Esophagus squamous epithelium (tissue), 4 donors: ENCODE measurements around the gene REG1B.
"Not testable (repeated sequence)": the region's sequence is repeated elsewhere in the genome, so short reads cannot be mapped to it uniquely, and the experiment has no call there.

Source experiments
- POLR2A ChIP-seq, 4 donors: fragments of 450-650 bp; IDR thresholded peaks; one replicate each; pipeline ENCODE4 v1.6.1; 2017; ENCODE audit warnings: antibody characterized with exemption in 4 of 4, mild to moderate bottlenecking in 4 of 4, moderate library complexity in 3 of 4
- TF ChIP-seq, protein P1 (sequence below), 6 experiments: fragments of 450-650 bp in 4 of 6; fragments of 200-600 bp in 2 of 6; sonication (generic) in 2 of 6; IDR thresholded peaks; one replicate each; pipeline ENCODE4 v1.5.1; 2016 to 2019; ENCODE audit warnings: antibody characterized with exemption in 6 of 6, mild to moderate bottlenecking in 4 of 6, moderate library complexity in 4 of 6

DNA sequence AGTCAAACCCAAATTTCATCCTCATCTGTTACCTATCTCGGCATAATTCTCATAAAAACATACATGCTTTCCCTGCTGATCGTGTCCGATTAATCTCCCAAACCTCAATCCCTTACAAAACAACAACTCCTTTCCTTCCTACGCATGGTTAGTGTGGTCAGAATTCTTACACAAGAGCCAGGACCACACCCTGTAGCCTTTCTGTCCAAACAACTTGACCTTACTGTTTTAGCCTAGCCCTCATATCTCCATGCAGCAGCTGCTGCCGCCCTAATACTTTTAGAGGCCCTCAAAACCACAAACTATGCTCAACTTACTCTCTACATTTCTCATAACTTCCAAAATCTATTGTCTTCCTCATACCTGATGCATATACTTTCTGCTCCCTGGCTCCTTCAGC is 33.0 kb downstream of the REG1B start:
- TF ChIP-seq, protein P1, sequence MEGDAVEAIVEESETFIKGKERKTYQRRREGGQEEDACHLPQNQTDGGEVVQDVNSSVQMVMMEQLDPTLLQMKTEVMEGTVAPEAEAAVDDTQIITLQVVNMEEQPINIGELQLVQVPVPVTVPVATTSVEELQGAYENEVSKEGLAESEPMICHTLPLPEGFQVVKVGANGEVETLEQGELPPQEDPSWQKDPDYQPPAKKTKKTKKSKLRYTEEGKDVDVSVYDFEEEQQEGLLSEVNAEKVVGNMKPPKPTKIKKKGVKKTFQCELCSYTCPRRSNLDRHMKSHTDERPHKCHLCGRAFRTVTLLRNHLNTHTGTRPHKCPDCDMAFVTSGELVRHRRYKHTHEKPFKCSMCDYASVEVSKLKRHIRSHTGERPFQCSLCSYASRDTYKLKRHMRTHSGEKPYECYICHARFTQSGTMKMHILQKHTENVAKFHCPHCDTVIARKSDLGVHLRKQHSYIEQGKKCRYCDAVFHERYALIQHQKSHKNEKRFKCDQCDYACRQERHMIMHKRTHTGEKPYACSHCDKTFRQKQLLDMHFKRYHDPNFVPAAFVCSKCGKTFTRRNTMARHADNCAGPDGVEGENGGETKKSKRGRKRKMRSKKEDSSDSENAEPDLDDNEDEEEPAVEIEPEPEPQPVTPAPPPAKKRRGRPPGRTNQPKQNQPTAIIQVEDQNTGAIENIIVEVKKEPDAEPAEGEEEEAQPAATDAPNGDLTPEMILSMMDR (IDR thresholded peaks at IDR 0.05) = not testable (repeated sequence)
- not testable (repeated sequence) for TF ChIP-seq POLR2A (IDR thresholded peaks at IDR 0.05)
